ENCODE results near the gene MYCN. TPM values are rescaled to one million over a fixed set of nuclear protein-coding genes. Genes with fewer than 3 reads are reported as not detected.

The MYCN gene
- 1 to 10 TPM in 6 of 9 donors, under 1 TPM in 3; 0.24 to 2.2 (median 1.4) TPM for total RNA-seq
- polyA plus RNA-seq: under 1 TPM; 0.49 to 0.88 (median 0.61) TPM
- long read RNA-seq, donor 1: 0 reads
- long read RNA-seq, donor 2: 0 reads
- long read RNA-seq, donor 3: 0 reads
- long read RNA-seq, donor 4: 0 reads
- long read RNA-seq, donor 5, partial matches to known transcripts: 1 of 1 reads
- long read RNA-seq, donor 5, other reads (novel, unspliced or antisense): 0 of 1 reads
- long read RNA-seq, donor 6: 0 reads
- long read RNA-seq, donor 7: 0 reads
- long read RNA-seq, donor 8: 0 reads
- long read RNA-seq, donor 9, partial matches to known transcripts: 0 of 1 reads
- long read RNA-seq, donor 9, other reads (novel, unspliced or antisense): 0 of 1 reads
- long read RNA-seq, donor 10: 0 reads

- TF ChIP-seq CTCF (IDR thresholded peaks at IDR 0.05) (peak in 4 of 6 experiments; percentile 65 to 85 (median 78)), POLR2A (IDR thresholded peaks at IDR 0.05) (no peak)
Measured at GRCh38 chr2:15939854-15940660, at the start of gene MYCN. Gene MYCN, plus strand, starts transcription at chr2:15940550. Its CDS starts 1,515 bp downstream, at chr2:15942065.

GRCh38 chr2:15890936-15891905 is 49.1 kb upstream of the MYCN start:
- Histone ChIP-seq H3K4me3 (no peak overlapping the region), H3K36me3 (replicated peaks in 1 of 2) (no peaks in the 10 kb centered on the region), H3K4me1 (replicated peaks in 1 of 2) (no peaks in the 10 kb centered on the region), H3K9me3 (replicated peaks in 1 of 3) (no peaks in the 10 kb centered on the region), H3K27me3 (no peaks in the 10 kb centered on the region), H3K27ac (no peak overlapping the region)
- no peak for DNase-seq
- whole genome bisulfite sequencing, 4 donors: 72 to 83% (median 75%) methylated on average over 13 to 15 of the region's 15 CpGs
- no peak for TF ChIP-seq POLR2A (IDR thresholded peaks at IDR 0.05)
- no peak for TF ChIP-seq CTCF (IDR thresholded peaks at IDR 0.05)
- intact Hi-C loops (cut with DNase I): no loop called here

More at GRCh38 chr2:15939854-15940660, at the start of gene MYCN:
- no peaks in the 10 kb centered on the region for H3K9me3 ChIP-seq (replicated peaks in 1 of 3)
- peak in 6 of 7 donors; percentile 15 to 76 (median 50) for DNase-seq
- peak within 1 kb of the TSS in 2 of 4 donors; percentile 24 to 48 for H3K4me3 ChIP-seq
- no peak within 1 kb of the TSS for H3K27ac ChIP-seq
- H3K36me3 ChIP-seq (replicated peaks in 1 of 2): no peaks in the 10 kb centered on the region
- H3K27me3 ChIP-seq: peaks cover 35% of the 10 kb centered on the region
- intact Hi-C loops (cut with DNase I): loop anchor here (2.0 to 10.0 kb wide), 5 partner anchors 305 to 567 kb away; no protein-coding TSS in a partner anchor
- H3K4me1 ChIP-seq (replicated peaks in 1 of 2): peaks cover 19 to 30% of the 10 kb centered on the region in 2 donors
- WGBS, 4 donors: 0 to 2% (median 1%) methylated on average over 39 to 47 of the region's 47 CpGs

- DNase-seq: no peak
- no peak overlapping the region for H3K4me3 ChIP-seq
- TF ChIP-seq POLR2A (IDR thresholded peaks at IDR 0.05) (no peak), CTCF (IDR thresholded peaks at IDR 0.05) (no peak)
- no peaks in the 10 kb centered on the region for H3K36me3 ChIP-seq (replicated peaks in 1 of 2)
- H3K27me3 ChIP-seq: no peaks in the 10 kb centered on the region
- H3K4me1 ChIP-seq (replicated peaks in 1 of 2): no peaks in the 10 kb centered on the region
- no peak overlapping the region for H3K27ac ChIP-seq
- intact Hi-C loops (cut with DNase I): no loop called here
- H3K9me3 ChIP-seq (replicated peaks in 1 of 3): peaks cover 0 to under 1% (median 0%) of the 10 kb centered on the region in 3 donors
- 62 to 77% (median 70%) methylated on average over 8 of the region's 8 CpGs for WGBS, 4 donors
Measured at GRCh38 chr2:15892151-15892880, 48.0 kb upstream of the MYCN start.
